HG03565 (cell line): ENCODE results near the gene C9orf72.
"Not testable (repeated sequence)": the region's sequence is repeated elsewhere in the genome, so short reads cannot be mapped to it uniquely, and the experiment has no call there.

Source experiments
- ATAC-seq: cut with Tn5 transposase; IDR thresholded peaks from one replicate; pipeline ENCODE4 v1.9.1; 2021; ENCODE audit warnings: mild to moderate bottlenecking, moderate library complexity; ENCODE audit not compliant: unreplicated experiment

The C9orf72 gene

DNA sequence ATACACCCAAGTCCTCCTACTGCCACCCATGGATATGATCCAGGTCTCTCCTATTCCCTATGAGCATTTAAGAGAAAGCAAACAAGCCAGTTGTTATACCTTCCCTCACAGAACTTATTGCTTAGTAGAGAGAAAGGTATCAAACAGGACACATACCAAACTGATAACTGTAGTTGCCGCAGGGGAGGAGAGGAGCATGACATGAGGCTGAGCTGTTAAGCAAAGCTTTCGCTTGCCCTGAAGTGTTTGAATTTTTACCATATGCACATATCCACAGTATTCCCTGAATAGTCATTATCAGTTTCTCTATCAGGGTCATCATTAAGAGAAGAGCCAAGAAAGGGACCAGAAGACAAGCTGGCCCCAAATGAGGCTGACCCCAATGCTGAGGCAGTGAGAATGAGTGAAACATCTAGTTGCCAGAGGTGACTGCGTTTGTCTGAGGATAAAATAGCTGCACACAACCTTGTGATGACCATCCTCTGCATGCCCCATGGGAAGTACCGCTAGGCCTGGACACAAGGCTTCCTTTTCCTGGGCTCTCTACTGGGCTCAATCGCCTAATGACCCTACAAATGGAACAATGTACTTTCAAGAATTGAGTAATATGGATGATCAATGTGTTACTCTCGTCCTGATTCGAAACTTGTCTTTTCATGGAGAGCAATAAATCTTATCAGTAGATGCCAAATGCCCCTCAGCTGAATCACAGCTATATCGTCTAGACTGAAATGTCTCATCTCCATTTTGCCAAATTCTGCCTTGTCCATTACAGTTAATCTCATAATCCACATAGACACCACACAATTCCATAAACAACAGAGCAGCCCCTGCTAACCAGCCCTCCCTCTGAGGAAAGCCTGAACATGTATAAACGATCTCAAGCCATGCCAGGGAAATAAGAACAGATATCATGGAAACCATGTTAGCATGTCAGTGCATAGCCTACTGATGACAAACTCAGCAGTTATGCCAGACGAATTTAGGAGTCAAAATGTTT lies 53.5 kb downstream of the C9orf72 start:
- no peak for ATAC-seq

DNA sequence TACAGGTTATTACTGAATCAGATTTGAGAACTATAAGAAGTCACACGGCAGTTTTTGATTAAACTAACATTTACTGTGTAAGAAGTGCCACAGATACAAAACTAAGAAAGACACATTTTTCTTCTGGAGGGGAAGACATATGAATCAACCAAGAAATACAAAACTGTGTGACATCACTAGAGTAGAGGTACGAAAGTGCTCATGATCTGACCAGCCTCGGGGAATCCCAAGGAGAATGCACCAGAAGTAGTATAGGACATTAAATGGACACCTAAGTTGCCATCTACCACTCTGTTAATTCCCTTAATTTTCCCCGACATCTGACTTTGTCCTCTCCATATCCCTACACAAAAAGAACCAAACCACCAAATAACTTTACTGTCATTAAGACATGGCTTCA lies 54.5 kb downstream of the C9orf72 start:
- ATAC-seq: no peak

DNA sequence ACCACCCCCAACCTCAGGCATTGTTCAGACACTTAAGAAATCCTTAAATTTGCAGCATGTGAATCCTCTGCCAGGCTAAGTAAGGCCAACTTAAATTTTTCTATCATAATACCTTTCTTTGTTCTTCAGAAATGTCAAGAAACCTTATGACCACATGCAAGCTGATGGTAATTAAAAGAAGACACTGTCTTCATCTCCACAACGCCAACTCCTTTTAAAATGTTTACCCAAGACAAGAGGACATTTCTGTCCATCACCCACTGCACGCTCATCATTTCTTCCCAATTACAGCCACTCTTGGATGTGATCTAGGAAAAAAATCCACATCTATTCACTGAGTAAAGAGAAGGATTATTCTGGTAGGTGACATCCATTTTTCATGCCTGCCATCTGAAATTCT lies 55.3 kb downstream of the C9orf72 start:
- no peak for ATAC-seq

DNA sequence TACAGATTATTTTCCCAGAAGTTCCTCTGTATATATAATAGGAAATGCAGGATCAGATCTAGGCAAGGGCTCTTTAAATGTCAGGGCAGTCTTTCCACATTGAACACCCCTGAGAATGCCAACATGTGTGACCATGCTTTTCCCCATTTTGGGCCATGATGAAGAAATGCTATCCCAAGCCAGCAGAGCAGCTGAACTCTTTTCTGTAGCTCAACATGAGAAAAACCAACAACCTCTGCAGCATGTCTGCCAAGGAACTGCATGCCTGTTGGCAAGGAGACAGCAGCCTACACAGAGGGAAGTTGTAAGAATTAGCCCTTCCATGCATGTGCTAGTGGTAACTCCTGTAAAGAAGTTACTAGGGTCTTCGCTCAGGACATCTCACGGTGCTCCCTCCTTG lies 58.7 kb downstream of the C9orf72 start:
- no peak for ATAC-seq

DNA sequence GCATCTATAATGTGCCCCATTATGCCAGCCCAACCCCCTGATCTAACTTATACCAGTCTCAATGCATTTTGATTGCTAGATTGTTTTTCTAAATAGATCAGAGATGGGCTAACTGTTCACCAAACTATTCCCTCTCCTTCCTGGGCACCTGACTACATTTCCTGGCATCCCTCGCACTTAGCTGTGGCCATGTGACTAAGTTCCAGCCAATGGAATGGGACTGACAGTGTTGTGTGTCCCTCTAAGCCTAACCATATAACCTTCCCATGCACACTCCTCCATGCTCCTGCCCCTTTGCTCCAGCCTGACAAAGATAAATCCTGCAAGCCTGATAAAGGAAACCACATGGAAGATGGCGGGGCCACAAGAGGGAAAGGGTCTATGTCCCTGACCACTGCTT lies 61.5 kb downstream of the C9orf72 start:
- ATAC-seq: no peak

DNA sequence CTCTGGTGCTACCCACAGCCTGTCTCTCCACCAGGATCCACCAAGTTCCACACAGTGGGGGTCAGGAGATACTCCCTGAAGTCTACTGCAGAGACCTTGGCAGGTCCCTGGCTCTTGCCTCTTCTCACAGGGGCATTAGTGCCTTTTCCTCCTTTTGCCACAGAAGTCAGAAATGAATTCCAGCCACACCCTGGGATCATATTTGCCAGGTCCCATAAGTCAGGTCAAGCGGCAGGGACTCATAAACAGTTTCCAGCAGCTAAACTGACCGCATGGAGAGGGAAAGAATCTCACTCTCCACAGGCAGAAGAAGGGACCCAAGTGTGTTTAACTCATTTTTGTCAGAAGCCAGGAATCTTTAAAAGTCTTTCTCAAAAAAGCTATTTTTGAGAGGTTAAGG lies 62.5 kb downstream of the C9orf72 start:
- ATAC-seq: no peak

DNA sequence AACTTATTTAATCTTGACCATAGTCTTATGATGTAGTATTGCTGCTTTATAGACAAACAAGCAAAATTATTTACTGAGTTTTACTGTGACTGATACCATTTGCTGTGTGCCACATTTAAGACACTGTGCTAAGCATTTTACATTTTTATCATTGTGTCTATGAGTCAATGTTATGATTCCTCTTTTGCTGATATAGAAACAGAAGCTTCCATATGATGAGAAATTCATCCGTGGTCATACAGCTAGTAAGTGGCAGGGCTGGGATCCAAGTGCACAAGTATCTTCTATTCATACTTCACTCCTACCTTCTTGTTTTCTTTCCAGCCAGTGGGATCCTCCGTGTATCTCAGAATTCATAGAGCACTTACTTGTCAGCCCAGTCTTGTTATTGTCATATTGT lies 66.3 kb downstream of the C9orf72 start:
- ATAC-seq: no peak

DNA sequence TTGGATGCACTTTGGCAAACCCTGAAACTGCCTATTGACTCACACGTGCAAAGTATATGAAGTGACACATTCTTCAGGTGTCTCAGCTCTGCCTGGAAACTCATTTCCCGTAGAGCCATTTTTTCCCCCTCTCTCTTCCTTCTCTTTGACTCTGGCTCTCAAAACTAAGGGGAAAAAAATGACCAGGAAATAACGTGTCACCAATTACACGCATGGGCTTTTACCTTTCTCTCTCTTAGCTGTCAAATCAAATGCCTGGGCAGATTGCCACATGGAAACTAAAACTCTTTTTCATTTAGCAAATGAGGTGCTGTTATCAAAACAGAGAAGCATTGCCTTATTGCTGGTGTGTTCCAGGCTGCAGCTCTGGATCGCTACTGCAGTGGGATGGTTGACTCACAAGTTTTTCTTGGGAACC lies 67.5 kb downstream of the C9orf72 start:
- no peak for ATAC-seq

DNA sequence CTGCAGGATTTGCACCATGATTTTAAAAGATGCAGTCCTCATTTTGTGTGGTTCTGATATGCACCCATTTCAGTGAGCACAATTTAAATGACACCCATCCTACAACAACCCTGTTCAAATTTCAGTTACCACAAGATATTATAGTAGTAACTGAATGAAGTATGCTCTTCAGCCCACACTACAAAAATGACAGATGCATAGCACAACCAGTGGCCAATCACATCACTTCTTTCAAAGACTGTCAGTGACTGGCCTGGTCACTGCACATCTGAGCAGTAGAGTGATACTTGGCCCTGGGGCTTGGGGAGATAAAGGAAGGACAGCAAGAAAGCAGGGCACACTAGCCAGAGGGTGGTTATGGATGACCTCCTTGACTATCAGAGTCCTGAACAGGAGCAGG lies 69.0 kb downstream of the C9orf72 start:
- no peak for ATAC-seq

DNA sequence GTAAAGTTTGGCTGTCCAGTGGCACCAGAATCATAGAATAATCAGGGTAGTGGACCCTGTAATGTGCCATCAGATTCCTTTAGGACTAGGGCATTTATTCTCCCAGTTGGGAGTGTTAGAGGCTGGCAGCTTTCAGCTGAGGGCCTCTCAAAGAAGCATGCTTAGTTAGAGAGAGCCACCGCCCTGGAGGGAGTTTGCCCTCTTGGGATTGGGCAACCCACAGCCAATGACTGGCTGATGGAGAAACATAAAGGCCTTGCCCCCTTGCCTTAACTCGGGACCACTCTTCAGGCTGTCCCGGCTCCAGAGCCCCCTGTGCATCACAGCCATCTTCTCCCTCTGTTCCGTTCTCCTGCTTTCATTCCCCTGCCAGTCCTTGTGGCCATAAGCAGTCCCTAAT lies 69.7 kb downstream of the C9orf72 start:
- no peak for ATAC-seq

DNA sequence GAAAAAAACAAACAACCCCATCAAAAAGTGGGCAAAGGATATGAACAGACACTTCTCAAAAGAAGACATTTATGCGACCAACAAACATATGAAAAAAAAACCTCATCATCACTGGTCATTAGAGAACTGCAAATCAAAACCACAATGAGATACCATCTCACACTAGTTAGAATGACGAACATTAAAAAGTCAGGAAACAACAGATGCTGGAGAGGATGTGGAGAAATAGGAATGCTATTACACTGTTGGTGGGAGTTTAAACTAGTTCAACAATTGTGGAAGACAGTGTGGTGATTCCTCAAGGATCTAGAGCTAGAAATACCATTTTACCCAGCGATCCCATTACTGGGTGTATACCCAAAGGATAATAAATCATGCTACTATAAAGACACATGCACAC lies 72.4 kb downstream of the C9orf72 start:
- not testable (repeated sequence) for ATAC-seq

DNA sequence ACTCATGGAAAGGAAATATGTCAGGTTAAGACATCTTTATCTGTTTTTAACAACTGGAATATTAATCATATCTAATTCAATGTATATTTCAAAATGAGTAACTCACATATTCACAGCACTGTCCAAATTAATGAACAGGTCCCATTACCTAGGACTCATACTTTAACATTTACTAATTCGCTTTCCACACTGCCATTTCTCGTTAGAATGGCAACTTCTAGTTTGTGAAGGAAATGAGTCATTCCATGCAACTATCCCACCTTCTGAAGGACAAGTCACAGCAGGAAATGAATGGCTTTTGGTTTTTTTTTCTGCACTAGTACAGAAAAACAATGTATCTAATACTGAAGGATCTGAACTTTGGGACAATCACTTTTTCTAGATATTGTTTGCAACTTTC lies 73.8 kb downstream of the C9orf72 start:
- no peak for ATAC-seq

DNA sequence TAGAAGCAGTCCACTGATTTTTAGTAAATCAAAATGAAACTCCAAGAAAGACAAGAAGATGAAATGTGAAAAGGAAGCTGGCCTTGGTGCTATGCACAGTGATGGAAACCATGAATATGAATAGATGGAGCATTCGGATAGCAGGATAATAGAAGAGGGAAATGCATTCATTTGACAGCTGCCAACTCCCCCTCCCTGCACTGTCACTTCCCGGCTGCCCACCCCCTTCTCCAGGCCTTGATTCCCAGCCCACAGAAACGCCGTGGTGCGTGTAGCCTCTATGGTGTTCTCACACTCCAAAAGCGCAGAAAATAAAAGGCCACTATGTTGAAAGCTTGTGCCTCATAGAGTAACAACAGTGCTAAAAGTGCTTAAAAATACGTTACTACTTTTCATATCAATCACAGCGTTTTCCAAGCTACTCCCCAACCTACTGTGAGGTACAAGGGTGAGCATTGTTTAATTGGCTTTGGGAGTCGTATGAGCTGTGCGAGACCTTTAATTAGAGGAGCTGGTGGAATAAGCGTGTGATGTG lies 75.3 kb downstream of the C9orf72 start:
- ATAC-seq: no peak
